ENCODE results near the gene FAM78A. TPM values are rescaled to one million over a fixed set of nuclear protein-coding genes. Genes with fewer than 3 reads are reported as not detected.

FAM78A gene
- total and polyA plus RNA-seq, 2 donors (not counting 1 experiment from before 2014, with no cell fraction given): 42.9 to 58.3 TPM

DNA sequence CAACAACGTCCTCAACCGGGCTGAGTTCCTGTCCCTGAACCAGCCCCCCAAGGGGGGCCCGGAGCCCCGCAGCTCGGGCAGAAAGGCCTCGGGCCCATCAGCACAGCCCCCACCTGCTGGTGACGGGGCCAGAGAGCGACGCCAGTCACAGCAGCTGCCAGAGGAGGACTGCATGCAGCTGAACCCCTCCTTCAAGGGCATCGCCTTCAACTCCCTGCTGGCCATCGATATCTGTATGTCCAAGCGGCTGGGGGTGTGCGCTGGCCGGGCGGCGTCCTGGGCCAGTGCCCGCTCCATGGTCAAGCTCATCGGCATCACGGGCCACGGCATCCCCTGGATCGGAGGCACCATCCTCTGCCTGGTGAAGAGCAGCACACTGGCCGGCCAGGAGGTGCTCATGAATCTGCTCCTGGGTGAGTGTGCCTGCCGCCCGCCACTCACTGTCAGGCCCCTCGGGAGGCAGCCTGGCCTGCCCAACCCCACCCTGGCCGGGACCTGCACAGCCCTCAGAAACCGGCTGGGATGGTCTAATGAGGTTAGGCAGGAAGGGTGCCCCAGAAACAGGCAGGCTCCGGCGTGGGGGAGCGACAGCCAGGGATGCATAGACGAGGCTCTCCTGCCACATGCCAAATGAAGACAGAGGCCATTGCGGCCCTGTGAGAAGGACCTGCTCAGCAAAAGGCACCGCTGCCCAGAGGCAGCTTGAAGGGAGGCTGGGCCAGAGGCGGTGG lies 13.9 kb upstream of the FAM78A start:
- peak overlapping the region; percentile 69 for H3K4me2 ChIP-seq (replicated peaks; ENCODE audit: low read depth, low read length, poor library complexity, severe bottlenecking)
- no peak for DNase-seq
- Mint-ChIP-seq H3K9me3 (ENCODE audit: insufficient read depth) (no peaks in the 10 kb centered on the region), H3K4me1 (peaks cover 2% of the 10 kb centered on the region), H3K4me3 (no peak overlapping the region), H3K27ac (no peak overlapping the region), H3K27me3 (no peaks in the 10 kb centered on the region)
- H3K9ac ChIP-seq (ENCODE audit: low read length): peak overlapping the region; percentile 48
- no peak for ATAC-seq (ENCODE audit: low read depth)
- H3K79me2 ChIP-seq (ENCODE audit: control insufficient read depth, insufficient read depth, low read length): no peaks in the 10 kb centered on the region
- 88% methylated on average over 34 of the region's 34 CpGs for WGBS (ENCODE audit: insufficient coverage)
- H2AFZ ChIP-seq (ENCODE audit: insufficient read depth, low read depth, low read length, poor library complexity, severe bottlenecking): peak overlapping the region; percentile 56
- ChIA-PET POLR2A (no interaction called here), CTCF (interaction anchor here (0.6 to 1.5 kb wide), 5 partner anchors 15 to 111 kb away, joined by 3 to 5 read pairs (median 3); no protein-coding TSS in a partner anchor)
- H3K9me3 ChIP-seq (ENCODE audit: control extremely low read depth in 1 of 3, control insufficient read depth in 2 of 3, insufficient read depth in 1 of 3, low read length in 2 of 3): no peaks in the 10 kb centered on the region
- intact Hi-C loops (cut with micrococcal nuclease): no loop called here
- H3K4me1 ChIP-seq (ENCODE audit: control insufficient read depth in 2 of 2, insufficient read depth in 2 of 2, low read length in 2 of 2): peaks cover 0 to 9% of the 10 kb centered on the region in 2 donors
- TF ChIP-seq, protein P1, sequence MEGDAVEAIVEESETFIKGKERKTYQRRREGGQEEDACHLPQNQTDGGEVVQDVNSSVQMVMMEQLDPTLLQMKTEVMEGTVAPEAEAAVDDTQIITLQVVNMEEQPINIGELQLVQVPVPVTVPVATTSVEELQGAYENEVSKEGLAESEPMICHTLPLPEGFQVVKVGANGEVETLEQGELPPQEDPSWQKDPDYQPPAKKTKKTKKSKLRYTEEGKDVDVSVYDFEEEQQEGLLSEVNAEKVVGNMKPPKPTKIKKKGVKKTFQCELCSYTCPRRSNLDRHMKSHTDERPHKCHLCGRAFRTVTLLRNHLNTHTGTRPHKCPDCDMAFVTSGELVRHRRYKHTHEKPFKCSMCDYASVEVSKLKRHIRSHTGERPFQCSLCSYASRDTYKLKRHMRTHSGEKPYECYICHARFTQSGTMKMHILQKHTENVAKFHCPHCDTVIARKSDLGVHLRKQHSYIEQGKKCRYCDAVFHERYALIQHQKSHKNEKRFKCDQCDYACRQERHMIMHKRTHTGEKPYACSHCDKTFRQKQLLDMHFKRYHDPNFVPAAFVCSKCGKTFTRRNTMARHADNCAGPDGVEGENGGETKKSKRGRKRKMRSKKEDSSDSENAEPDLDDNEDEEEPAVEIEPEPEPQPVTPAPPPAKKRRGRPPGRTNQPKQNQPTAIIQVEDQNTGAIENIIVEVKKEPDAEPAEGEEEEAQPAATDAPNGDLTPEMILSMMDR (IDR thresholded peaks at IDR 0.05): no peak
- TF ChIP-seq EZH2 (IDR thresholded peaks at IDR 0.05; ENCODE audit: borderline replicate concordance, insufficient read depth, low read depth, low read length, poor library complexity, severe bottlenecking): no peak
- H3K36me3 ChIP-seq (replicated peaks in 1 of 2; ENCODE audit: control extremely low read depth in 1 of 2, control insufficient read depth in 1 of 2, extremely low read depth in 1 of 2, insufficient read depth in 2 of 2, low read length in 1 of 2): no peaks in the 10 kb centered on the region
- peak overlapping the region in 4 of 5 experiments; percentile 19 to 37 (median 35) for H3K4me3 ChIP-seq (ENCODE audit: control extremely low read depth in 1 of 5, extremely low read depth in 1 of 5, insufficient read depth in 1 of 5, low read depth in 2 of 5, low read length in 4 of 5)
- H4K20me1 ChIP-seq (ENCODE audit: control insufficient read depth, insufficient read depth, low read length, poor library complexity, severe bottlenecking): no peaks in the 10 kb centered on the region
- no peak overlapping the region for H3K27ac ChIP-seq (ENCODE audit: low read length in 2 of 2)
- no peaks in the 10 kb centered on the region for H3K27me3 ChIP-seq (replicated peaks in 1 of 4; ENCODE audit: control extremely low read depth in 1 of 4, control insufficient read depth in 3 of 4, insufficient read depth in 4 of 4, low read length in 3 of 4)

Data from B cell (primary cell).